ENCODE measurements around the gene ASCL2. TPM values are rescaled to one million over a fixed set of nuclear protein-coding genes. Genes with fewer than 3 reads are reported as not detected.

ASCL2 gene
- total RNA-seq, 3 donors from 2014 or later (not counting 1 experiment from before 2014, with no cell fraction given): 10.8 to 16.8 (median 16.0) TPM

- H3K4me1 ChIP-seq (ENCODE audit: control insufficient read depth, insufficient read depth, low read length): peaks cover 3% of the 10 kb centered on the region
- Mint-ChIP-seq H3K9me3 (peaks cover 0 to 6% of the 10 kb centered on the region in 2 donors), H3K27me3 (ENCODE audit: low read depth in 2 of 2) (peaks cover 0 to 5% of the 10 kb centered on the region in 2 donors), H3K4me3 (no peak overlapping the region), H3K36me3 (peaks cover 6% of the 10 kb centered on the region), H3K4me1 (peaks cover 9 to 17% of the 10 kb centered on the region in 2 donors), H3K27ac (no peak overlapping the region)
- no peak overlapping the region for H3K4me3 ChIP-seq (ENCODE audit: low read length)
- H3K9me3 ChIP-seq (ENCODE audit: control insufficient read depth, insufficient read depth, low read length): peaks cover 4% of the 10 kb centered on the region
- TF ChIP-seq CTCF (IDR thresholded peaks at IDR 0.05): no peak
- H3K27ac ChIP-seq (ENCODE audit: low read length): no peak overlapping the region
- H3K27me3 ChIP-seq (ENCODE audit: control insufficient read depth, insufficient read depth, low read length): peaks cover under 1% of the 10 kb centered on the region
- DNase-seq: no peak
- ATAC-seq: no peak
- intact Hi-C loops (cut with micrococcal nuclease): no loop called here
- no peaks in the 10 kb centered on the region for H3K36me3 ChIP-seq (ENCODE audit: control insufficient read depth, insufficient read depth, low read length)
- 84% methylated on average over 14 of the region's 14 CpGs for WGBS (ENCODE audit: insufficient coverage)
Measured at GRCh38 chr11:2276280-2277007, 6.1 kb upstream of the ASCL2 start.

GRCh38 chr11:2275334-2276279 lies 5.2 kb upstream of the ASCL2 start:
- Histone ChIP-seq H3K36me3 (ENCODE audit: control insufficient read depth, insufficient read depth, low read length) (no peaks in the 10 kb centered on the region), H3K27ac (ENCODE audit: low read length) (no peak overlapping the region), H3K4me3 (ENCODE audit: low read length) (no peak overlapping the region), H3K4me1 (ENCODE audit: control insufficient read depth, insufficient read depth, low read length) (peaks cover 11% of the 10 kb centered on the region), H3K9me3 (ENCODE audit: control insufficient read depth, insufficient read depth, low read length) (no peaks in the 10 kb centered on the region), H3K27me3 (ENCODE audit: control insufficient read depth, insufficient read depth, low read length) (peaks cover 2% of the 10 kb centered on the region)
- peak in 1 of 2 donors; percentile 1 for DNase-seq
- TF ChIP-seq CTCF (IDR thresholded peaks at IDR 0.05): no peak
- Mint-ChIP-seq H3K27me3 (ENCODE audit: low read depth in 2 of 2) (peaks cover 0 to 5% of the 10 kb centered on the region in 2 donors), H3K27ac (no peak overlapping the region), H3K36me3 (peaks cover 6% of the 10 kb centered on the region), H3K4me1 (peaks cover 9 to 21% of the 10 kb centered on the region in 2 donors), H3K9me3 (peaks cover 0 to 6% of the 10 kb centered on the region in 2 donors), H3K4me3 (no peak overlapping the region)
- 91% methylated on average over 30 of the region's 30 CpGs for WGBS (ENCODE audit: insufficient coverage)
- intact Hi-C loops (cut with micrococcal nuclease): no loop called here
- no peak for ATAC-seq

- no peak for DNase-seq
- Histone ChIP-seq H3K36me3 (ENCODE audit: control insufficient read depth, insufficient read depth, low read length) (no peaks in the 10 kb centered on the region), H3K4me1 (ENCODE audit: control insufficient read depth, insufficient read depth, low read length) (peaks cover 19% of the 10 kb centered on the region), H3K27ac (ENCODE audit: low read length) (no peak overlapping the region), H3K9me3 (ENCODE audit: control insufficient read depth, insufficient read depth, low read length) (no peaks in the 10 kb centered on the region), H3K27me3 (ENCODE audit: control insufficient read depth, insufficient read depth, low read length) (peaks cover 2% of the 10 kb centered on the region), H3K4me3 (ENCODE audit: low read length) (no peak overlapping the region)
- Mint-ChIP-seq H3K36me3 (no peaks in the 10 kb centered on the region), H3K4me3 (no peak overlapping the region), H3K27me3 (ENCODE audit: low read depth in 2 of 2) (peaks cover 0 to 5% of the 10 kb centered on the region in 2 donors), H3K4me1 (peaks cover 9 to 25% of the 10 kb centered on the region in 2 donors), H3K9me3 (peaks cover 0 to under 1% of the 10 kb centered on the region in 2 donors), H3K27ac (no peak overlapping the region)
- intact Hi-C loops (cut with micrococcal nuclease): no loop called here
- ATAC-seq: no peak
- TF ChIP-seq CTCF (IDR thresholded peaks at IDR 0.05): no peak
- 91% methylated on average over 12 of the region's 12 CpGs for WGBS (ENCODE audit: insufficient coverage)
Measured at GRCh38 chr11:2273771-2274170, 3.4 kb upstream of the ASCL2 start.

Data from natural killer cell (primary cell).